K562 (cell line): Measurements from ENCODE around the gene RHOC. TPM values are rescaled to one million over a fixed set of nuclear protein-coding genes. Genes with fewer than 3 reads are reported as not detected.

Experiments used
- BRD4 ChIP-seq: fragments of 200-600 bp; sonication (generic); IDR thresholded peaks from 2 replicates; pipeline ENCODE4 v1.6.1; 2017; ENCODE audit warnings: inconsistent platforms
- BRF1 ChIP-seq: IDR thresholded peaks from 3 replicates; pipeline ENCODE4 v1.6.1; 2011; ENCODE audit warnings: borderline replicate concordance, mild to moderate bottlenecking; ENCODE audit not compliant: insufficient read length; ENCODE audit errors: extremely low read depth
- CBFB ChIP-seq: sonication (generic); formaldehyde crosslinking; IDR thresholded peaks from 2 replicates; pipeline ENCODE4 v1.4.0; 2020; ENCODE audit warnings: mild to moderate bottlenecking, missing genetic modification reagents
- CBX1 ChIP-seq: sonication (generic); IDR thresholded peaks from 2 replicates; pipeline ENCODE4 v1.6.1; 2016; ENCODE audit warnings: antibody characterized with exemption, low read depth, mild to moderate bottlenecking
- CXXC5 ChIP-seq: fragments of 250-450 bp; sonication (Bioruptor Pico); IDR thresholded peaks from 2 replicates; pipeline ENCODE4 v1.8.0; 2022; ENCODE audit warnings: inconsistent platforms, mild to moderate bottlenecking, moderate library complexity
- E2F8 ChIP-seq: fragments of 450-650 bp; IDR thresholded peaks from 2 replicates; pipeline ENCODE4 v1.7.1; 2018; ENCODE audit warnings: mild to moderate bottlenecking, low read depth; ENCODE audit not compliant: partially characterized antibody
- ESRRB ChIP-seq: fragments of 250-450 bp; sonication (Bioruptor Pico); IDR thresholded peaks from 2 replicates; pipeline ENCODE4 v1.5.0; 2020; ENCODE audit warnings: mild to moderate bottlenecking, moderate library complexity, borderline replicate concordance
- GABPB2 ChIP-seq: fragments of 250-450 bp; sonication (Bioruptor Pico); conservative IDR thresholded peaks from 2 replicates; pipeline ENCODE4 v1.5.1; 2021; ENCODE audit warnings: mild to moderate bottlenecking
- HDAC3 ChIP-seq: fragments of 450-650 bp; IDR thresholded peaks from 2 replicates; pipeline ENCODE4 v1.6.1; 2018; ENCODE audit warnings: borderline replicate concordance, mild to moderate bottlenecking, moderate library complexity; ENCODE audit not compliant: partially characterized antibody
- HMGN3 ChIP-seq: IDR thresholded peaks from 2 replicates; pipeline ENCODE4 v1.6.1; 2011; ENCODE audit warnings: borderline replicate concordance, low read depth, mild to moderate bottlenecking, mixed read lengths, low read length; ENCODE audit not compliant: insufficient read length; ENCODE audit errors: extremely low read depth
- KDM2B ChIP-seq: fragments of 250-450 bp; sonication (Bioruptor Pico); IDR thresholded peaks from 2 replicates; pipeline ENCODE4 v1.8.0; 2021; ENCODE audit warnings: mild to moderate bottlenecking, moderate library complexity
- LARP7 ChIP-seq: fragments of 450-650 bp; IDR thresholded peaks from 2 replicates; pipeline ENCODE4 v1.6.1; 2016
- NR4A1 ChIP-seq, 2 experiments: fragments of 250-450 bp in 1 of 2; fragments of 450-650 bp in 1 of 2; sonication (Bioruptor Pico) in 1 of 2; IDR thresholded peaks; 2 replicates each; pipeline versions ENCODE4 v1.4.0 to v1.6.1; 2016 to 2020; ENCODE audit warnings: mild to moderate bottlenecking in 2 of 2, missing compliant biosample characterization in 1 of 2, missing genetic modification characterization in 1 of 2, moderate library complexity in 1 of 2
- PHB2 ChIP-seq: fragments of 450-650 bp; IDR thresholded peaks from 2 replicates; pipeline ENCODE4 v1.6.1; 2017; ENCODE audit warnings: low read depth
- POLR3A ChIP-seq: IDR thresholded peaks from 2 replicates; pipeline ENCODE4 v1.6.1; 2011; ENCODE audit warnings: borderline replicate concordance, mild to moderate bottlenecking, moderate library complexity; ENCODE audit not compliant: insufficient read length, insufficient read depth; ENCODE audit errors: extremely low read depth
- PYGO2 ChIP-seq: fragments of 450-650 bp; IDR thresholded peaks from 2 replicates; pipeline ENCODE4 v1.6.1; 2016; ENCODE audit warnings: mild to moderate bottlenecking, missing genetic modification characterization, moderate library complexity, missing compliant biosample characterization
- RUNX1 ChIP-seq: sonication (generic); IDR thresholded peaks from 2 replicates; pipeline ENCODE4 v1.6.1; 2016; ENCODE audit warnings: antibody characterized with exemption, low read depth
- SMAD3 ChIP-seq: fragments of 450-650 bp; formaldehyde crosslinking; conservative IDR thresholded peaks from 2 replicates; pipeline ENCODE4 v1.4.0; 2020; ENCODE audit warnings: mild to moderate bottlenecking
- SMARCB1 ChIP-seq: IDR thresholded peaks from 2 replicates; pipeline ENCODE4 v1.6.1; 2011; ENCODE audit warnings: improper control_type of control experiment, low read depth; ENCODE audit not compliant: insufficient read length
- TCF7 ChIP-seq: sonication (generic); IDR thresholded peaks from 2 replicates; pipeline ENCODE4 v1.6.1; 2016; ENCODE audit warnings: antibody characterized with exemption, borderline replicate concordance
- TRIM28 ChIP-seq: fragments of 450-650 bp; IDR thresholded peaks from 2 replicates; pipeline ENCODE4 v1.6.1; 2017
- WHSC1 ChIP-seq: IDR thresholded peaks from one replicate; pipeline ENCODE4 v1.6.1; 2012; ENCODE audit warnings: low read length, control low read depth, inconsistent platforms
- ZBTB43 ChIP-seq: sonication (generic); formaldehyde crosslinking; IDR thresholded peaks from 2 replicates; pipeline ENCODE4 v1.8.0; 2023; ENCODE audit warnings: mild to moderate bottlenecking, missing genetic modification reagents
- ZFPM2 ChIP-seq: fragments of 250-450 bp; sonication (Bioruptor Pico); IDR thresholded peaks from 2 replicates; pipeline ENCODE4 v1.5.1; 2022; ENCODE audit warnings: mild to moderate bottlenecking
- ZNF143 ChIP-seq: sonication (generic); formaldehyde crosslinking; IDR thresholded peaks from 2 replicates; pipeline ENCODE4 v1.9.0; 2022; ENCODE audit warnings: mild to moderate bottlenecking, missing genetic modification reagents
- ZNF79 ChIP-seq: fragments of 250-450 bp; sonication (Bioruptor Pico); IDR thresholded peaks from 2 replicates; pipeline ENCODE4 v1.4.0; 2020; ENCODE audit warnings: low read depth, mild to moderate bottlenecking, moderate library complexity
- polyA plus RNA-seq, 8 experiments: library from polyadenylated mRNA; depleted of rRNA in 4 of 8; stranded (reverse) in 5 of 8; unstranded in 3 of 8; fragments of >200 nt; fragmentation: Nextera tagmentation in 2 of 8; fragmentation: Illumina TruSeq in 1 of 8; extraction: Ambion mirVana in 2 of 8; extraction: Trizol in 1 of 8; gene quantifications; 2 replicates each; pipeline versions ENCODE4 v1.2.1 to v1.2.3, GENCODE V29; 2011 to 2014; ENCODE audit warnings: inconsistent platforms in 1 of 8, missing spikeins in 1 of 8
- total RNA-seq, 7 experiments: library from RNA; depleted of rRNA in 6 of 7; stranded (reverse); fragments of >200 nt in 6 of 7; fragmentation: Illumina TruSeq in 2 of 7; extraction: Trizol in 2 of 7; gene quantifications; 2 replicates each; pipeline versions ENCODE4 v1.2.1 to v1.2.3, GENCODE V29; 2011 to 2021; ENCODE audit warnings: low replicate concordance in 1 of 7

Gene RHOC
- total and polyA plus RNA-seq, 9 of the 15 experiments (the other 6 are each of a cell fraction or from before 2014, with no cell fraction given), result 35.2 to 364 (median 204) TPM

GRCh38 chr1:112707221-112708001 lies 484 bp upstream of the RHOC start (continued):
- TF ChIP-seq ZNF79 (CRISPR knock-in tag) (no peak), E2F8 (no peak), TCF7 (0 out of 2 replicates have a peak, but pooled peaks have one; percentile 53), CBFB (CRISPR knock-in tag) (no peak), PHB2 (no peak), POLR3A (no peak), BRD4 (no peak), ZNF143 (CRISPR knock-in tag) (no peak), ESRRB (CRISPR knock-in tag) (no peak), BRF1 (no peak), SMAD3 (CRISPR knock-in tag) (no peak), WHSC1 (no peak), NR4A1 (CRISPR knock-in tag; IDR thresholded peaks at IDR 0.05) (no peak), NR4A1 (tag; IDR thresholded peaks at IDR 0.05) (0 out of 2 replicates have a peak, but pooled peaks have one; percentile 26), LARP7 (no peak), HMGN3 (peak; percentile 38), CXXC5 (peak; percentile 81), PYGO2 (tag) (no peak), RUNX1 (0 out of 2 replicates have a peak, but pooled peaks have one; percentile 47), CBX1 (no peak; the same call in 1 of the 2 replicates), ZBTB43 (CRISPR knock-in tag) (peak; percentile 29; the same call in 1 of the 2 replicates), HDAC3 (no peak), GABPB2 (CRISPR knock-in tag) (no peak), KDM2B (0 out of 2 replicates have a peak, but pooled peaks have one; percentile 9), SMARCB1 (no peak), TRIM28 (peak; percentile 36; the same call in 1 of the 2 replicates), ZFPM2 (CRISPR knock-in tag) (no peak)
